Fibroblast of mammary gland (primary cell): ENCODE measurements around the gene SDF2.

Experiments
- DNase-seq: peaks from one replicate; pipeline ENCODE4 v3.0.0-alpha.2; 2010; ENCODE audit warnings: low read depth
- H3K4me3 ChIP-seq: 2 replicates; pipeline ENCODE4 v1.5.1; 2011; ENCODE audit warnings: low read depth, mild to moderate bottlenecking, low read length, moderate library complexity; ENCODE audit not compliant: control insufficient read depth
- TF ChIP-seq, protein P1 (sequence below): conservative IDR thresholded peaks from 2 replicates; pipeline ENCODE4 v1.5.1; 2011; ENCODE audit warnings: low read depth, low read length, inconsistent platforms; ENCODE audit not compliant: control insufficient read depth, insufficient read depth

Gene SDF2

DNA sequence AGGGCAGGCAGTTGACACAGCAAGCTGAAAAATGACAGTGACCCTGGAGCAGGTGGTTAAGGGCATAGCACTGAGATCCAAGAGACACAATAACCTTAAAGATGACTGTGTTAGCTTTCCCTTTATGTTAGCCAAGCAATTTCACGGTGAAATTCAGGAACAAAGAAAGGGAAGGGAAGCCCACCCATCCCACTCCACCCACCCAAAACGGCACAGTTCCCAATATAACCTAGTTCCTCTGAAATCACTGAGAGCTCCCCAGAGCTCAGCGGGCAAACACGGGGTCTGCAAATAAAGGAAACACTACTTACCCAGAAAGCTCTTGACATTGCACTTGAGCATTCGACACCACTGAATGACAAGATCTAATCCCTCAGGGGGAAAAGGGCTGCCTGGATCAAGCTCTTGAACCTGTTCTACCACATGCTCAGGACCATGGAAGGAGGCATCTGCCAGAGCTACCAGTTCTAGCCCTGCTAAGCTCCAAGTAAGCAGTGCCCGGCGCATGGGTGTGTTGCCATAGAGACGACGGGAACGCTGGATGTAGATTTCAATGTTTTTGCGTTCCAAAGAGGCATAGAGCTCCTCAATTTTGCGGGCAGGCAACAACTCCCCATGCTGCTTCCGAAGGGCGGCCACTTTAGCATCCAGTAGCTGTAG, 27.4 kb downstream of the SDF2 start:
- TF ChIP-seq, protein P1, sequence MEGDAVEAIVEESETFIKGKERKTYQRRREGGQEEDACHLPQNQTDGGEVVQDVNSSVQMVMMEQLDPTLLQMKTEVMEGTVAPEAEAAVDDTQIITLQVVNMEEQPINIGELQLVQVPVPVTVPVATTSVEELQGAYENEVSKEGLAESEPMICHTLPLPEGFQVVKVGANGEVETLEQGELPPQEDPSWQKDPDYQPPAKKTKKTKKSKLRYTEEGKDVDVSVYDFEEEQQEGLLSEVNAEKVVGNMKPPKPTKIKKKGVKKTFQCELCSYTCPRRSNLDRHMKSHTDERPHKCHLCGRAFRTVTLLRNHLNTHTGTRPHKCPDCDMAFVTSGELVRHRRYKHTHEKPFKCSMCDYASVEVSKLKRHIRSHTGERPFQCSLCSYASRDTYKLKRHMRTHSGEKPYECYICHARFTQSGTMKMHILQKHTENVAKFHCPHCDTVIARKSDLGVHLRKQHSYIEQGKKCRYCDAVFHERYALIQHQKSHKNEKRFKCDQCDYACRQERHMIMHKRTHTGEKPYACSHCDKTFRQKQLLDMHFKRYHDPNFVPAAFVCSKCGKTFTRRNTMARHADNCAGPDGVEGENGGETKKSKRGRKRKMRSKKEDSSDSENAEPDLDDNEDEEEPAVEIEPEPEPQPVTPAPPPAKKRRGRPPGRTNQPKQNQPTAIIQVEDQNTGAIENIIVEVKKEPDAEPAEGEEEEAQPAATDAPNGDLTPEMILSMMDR = no peak

GRCh38 chr17:28626818-28627217, 34.9 kb downstream of the SDF2 start:
- no peak overlapping the region for H3K4me3 ChIP-seq
- TF ChIP-seq, protein P1 = no peak
- no peak for DNase-seq

More for the DNA sequence above, 27.4 kb downstream of the SDF2 start:
- DNase-seq = no peak
- no peak overlapping the region for H3K4me3 ChIP-seq

DNA sequence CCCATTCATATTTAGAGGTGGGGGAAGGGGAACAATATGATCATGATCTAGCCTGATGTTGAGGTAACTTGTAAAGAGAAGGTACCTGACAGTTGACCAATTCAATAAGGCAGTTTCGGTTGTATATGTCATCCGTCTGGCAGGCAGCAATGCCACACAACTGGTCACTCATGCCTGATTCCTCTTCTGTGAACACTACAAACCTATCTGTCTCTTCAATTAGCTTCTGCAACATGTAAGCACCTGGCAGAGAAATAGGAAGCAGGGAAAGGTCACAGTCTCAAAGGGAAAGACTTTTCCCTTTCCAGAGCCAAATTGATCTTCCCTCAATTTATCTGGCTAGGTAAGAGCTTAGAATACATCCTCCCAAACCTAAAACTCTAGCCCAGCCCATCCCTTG, 37.6 kb downstream of the SDF2 start:
- TF ChIP-seq, protein P1 = no peak
- no peak overlapping the region for H3K4me3 ChIP-seq
- DNase-seq = no peak

DNA sequence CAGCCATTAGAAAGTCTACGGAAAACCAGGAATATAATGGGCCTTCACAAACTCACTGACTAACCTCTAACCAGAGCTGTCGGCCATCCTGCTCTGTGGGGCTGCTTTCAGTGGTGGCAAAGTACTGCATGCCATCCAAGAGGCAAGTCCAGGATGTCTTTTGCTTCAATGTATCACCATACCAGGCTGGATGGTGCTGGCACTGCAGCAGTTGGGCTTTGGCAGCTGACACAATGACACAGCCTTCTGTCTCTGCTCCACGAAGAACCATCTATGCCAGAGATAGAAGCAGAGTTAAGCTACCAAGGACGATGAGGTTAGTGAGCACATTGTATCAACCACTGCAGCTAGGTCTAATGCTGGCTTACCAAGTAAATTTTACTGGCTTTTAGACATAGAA, 38.0 kb downstream of the SDF2 start:
- TF ChIP-seq, protein P1 = no peak
- DNase-seq = no peak
- H3K4me3 ChIP-seq = no peak overlapping the region

DNA sequence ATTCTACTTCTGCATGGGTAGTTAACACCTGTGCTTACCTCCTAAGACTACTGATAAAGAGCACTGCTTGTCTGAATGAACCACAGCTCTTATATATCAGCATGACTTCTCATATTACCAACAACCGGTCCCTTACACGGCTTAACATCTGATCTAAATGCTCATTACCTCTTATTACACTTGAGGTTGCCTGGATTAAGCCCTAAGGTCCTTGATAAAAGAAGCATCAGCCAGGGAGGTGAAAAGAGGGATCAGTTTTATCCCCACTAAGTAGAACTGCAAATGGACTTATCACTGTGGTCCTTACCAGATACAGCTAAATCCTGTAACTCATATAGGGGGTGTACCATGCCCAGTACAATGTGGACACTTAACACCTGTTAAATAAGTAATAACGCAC, 39.5 kb downstream of the SDF2 start:
- H3K4me3 ChIP-seq = no peak overlapping the region
- DNase-seq = no peak
- TF ChIP-seq, protein P1 = no peak

DNA sequence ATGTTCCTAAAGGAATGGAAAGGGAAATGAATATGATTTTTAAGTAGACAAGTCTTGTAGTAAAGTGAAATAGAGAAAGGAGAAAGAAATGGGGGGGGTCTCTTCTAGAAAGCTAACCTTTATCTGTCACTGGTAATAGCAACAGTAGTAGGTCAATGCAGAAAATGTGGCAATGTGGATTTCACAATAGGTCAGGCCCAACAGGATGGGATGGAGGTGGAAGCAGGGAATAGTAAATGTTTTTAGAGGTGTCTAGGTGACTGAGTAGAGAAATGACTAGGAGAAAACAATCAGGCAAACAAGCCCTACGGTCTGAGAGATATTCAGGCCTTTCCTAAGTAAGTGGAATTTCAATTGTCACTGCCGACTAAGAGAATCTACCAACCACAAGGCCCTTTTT, 41.7 kb downstream of the SDF2 start:
- H3K4me3 ChIP-seq = no peak overlapping the region
- DNase-seq = no peak
- TF ChIP-seq, protein P1 = no peak

DNA sequence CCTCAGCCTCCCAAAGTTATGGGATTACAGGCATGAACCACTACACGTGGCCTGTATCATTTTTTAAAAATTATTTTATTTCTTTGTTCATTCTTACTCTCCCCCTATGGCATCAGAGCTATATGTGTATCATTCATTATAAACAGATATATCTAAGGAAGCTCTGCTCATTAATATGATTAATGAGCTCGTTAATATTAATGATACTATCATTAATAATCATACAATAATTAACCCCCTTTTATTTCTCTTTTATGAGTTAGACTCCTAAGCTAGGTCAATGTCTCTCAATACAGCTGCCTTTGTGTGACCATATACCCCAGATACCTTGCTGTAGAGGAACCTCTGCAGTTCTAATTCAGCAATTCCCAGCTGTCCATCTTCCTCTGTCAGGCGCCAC, 43.2 kb downstream of the SDF2 start:
- no peak for DNase-seq
- TF ChIP-seq, protein P1 = no peak
- no peak overlapping the region for H3K4me3 ChIP-seq
